Memory B cell (primary cell): ENCODE measurements around the gene OGFR.

ENCODE experiments used
- ATAC-seq: fragments of 150-1000 bp; cut with Tn5 transposase; 2 replicates; pipeline ENCODE4 v1.10.0; 2021; ENCODE audit warnings: low read depth, mild to moderate bottlenecking, moderate library complexity
- DNase-seq, 2 donors: peaks; one replicate each; pipeline ENCODE4 v3.0.0; 2022; ENCODE audit warnings: low spot score in 2 of 2
- H3K27ac Mint-ChIP-seq: one replicate; pipeline ENCODE4 v1.8.0; 2022; ENCODE audit warnings: mild to moderate bottlenecking, moderate library complexity, mixed read lengths
- H3K27me3 Mint-ChIP-seq: one replicate; pipeline ENCODE4 v1.8.0; 2022; ENCODE audit warnings: mixed read lengths
- H3K36me3 Mint-ChIP-seq: one replicate; pipeline ENCODE4 v1.8.0; 2022; ENCODE audit warnings: mild to moderate bottlenecking, mixed read lengths
- H3K4me1 Mint-ChIP-seq: one replicate; pipeline ENCODE4 v1.8.0; 2022; ENCODE audit warnings: mixed read lengths
- H3K4me3 Mint-ChIP-seq: one replicate; pipeline ENCODE4 v1.8.0; 2022; ENCODE audit warnings: mild to moderate bottlenecking, moderate library complexity, mixed read lengths
- H3K9me3 Mint-ChIP-seq: one replicate; pipeline ENCODE4 v1.8.0; 2022; ENCODE audit warnings: mixed read lengths

Gene OGFR

DNA sequence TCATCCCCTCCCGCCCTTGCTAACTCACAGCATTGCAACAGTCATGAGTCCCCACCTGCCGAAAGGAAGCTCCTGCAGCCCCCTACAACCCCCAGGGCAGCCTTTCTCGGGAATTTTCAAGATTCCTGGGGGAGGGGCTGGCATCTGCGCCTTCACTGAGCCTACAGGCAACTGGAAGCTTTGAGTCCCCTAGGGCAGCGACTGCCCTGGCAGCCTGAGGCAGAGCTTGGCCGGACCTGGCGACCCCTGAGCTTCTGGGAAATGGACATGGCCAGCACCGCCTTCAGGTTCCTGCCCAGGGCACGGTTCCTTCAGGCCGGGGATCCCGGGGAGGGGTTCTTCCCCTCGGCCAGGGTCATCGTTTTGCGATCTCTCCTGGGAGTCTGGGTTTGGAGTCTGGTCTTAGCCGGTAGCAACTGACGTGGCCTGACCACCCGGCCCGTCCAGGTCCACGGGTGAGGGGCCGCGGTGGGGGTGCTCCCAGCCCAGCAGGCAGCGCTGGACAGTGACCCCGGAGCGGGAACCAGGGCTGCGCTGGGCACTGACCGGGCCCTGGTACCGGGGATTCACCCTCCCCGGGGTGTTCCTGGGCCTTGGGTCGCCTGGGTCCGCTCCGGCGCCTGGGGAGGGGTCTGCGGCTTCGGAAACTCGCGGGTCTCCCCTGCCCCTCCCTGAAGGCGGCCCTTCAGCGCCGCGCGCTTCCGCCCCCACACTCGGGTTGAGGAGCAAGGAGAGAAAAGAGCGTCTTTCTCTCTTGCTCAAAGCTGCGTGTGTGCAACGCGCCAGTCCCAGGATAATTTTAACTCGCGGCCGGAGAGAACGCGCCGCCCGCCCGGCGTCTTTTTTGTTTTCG lies 11.6 kb downstream of the OGFR start:
- Mint-ChIP-seq H3K9me3 (no peaks in the 10 kb centered on the region), H3K4me1 (peaks cover 5% of the 10 kb centered on the region), H3K27me3 (peaks cover 10% of the 10 kb centered on the region), H3K4me3 (peak overlapping the region; percentile 39), H3K36me3 (peaks cover 8% of the 10 kb centered on the region), H3K27ac (no peak overlapping the region)
- ATAC-seq (peak; percentile 23), DNase-seq (no peak)

DNA sequence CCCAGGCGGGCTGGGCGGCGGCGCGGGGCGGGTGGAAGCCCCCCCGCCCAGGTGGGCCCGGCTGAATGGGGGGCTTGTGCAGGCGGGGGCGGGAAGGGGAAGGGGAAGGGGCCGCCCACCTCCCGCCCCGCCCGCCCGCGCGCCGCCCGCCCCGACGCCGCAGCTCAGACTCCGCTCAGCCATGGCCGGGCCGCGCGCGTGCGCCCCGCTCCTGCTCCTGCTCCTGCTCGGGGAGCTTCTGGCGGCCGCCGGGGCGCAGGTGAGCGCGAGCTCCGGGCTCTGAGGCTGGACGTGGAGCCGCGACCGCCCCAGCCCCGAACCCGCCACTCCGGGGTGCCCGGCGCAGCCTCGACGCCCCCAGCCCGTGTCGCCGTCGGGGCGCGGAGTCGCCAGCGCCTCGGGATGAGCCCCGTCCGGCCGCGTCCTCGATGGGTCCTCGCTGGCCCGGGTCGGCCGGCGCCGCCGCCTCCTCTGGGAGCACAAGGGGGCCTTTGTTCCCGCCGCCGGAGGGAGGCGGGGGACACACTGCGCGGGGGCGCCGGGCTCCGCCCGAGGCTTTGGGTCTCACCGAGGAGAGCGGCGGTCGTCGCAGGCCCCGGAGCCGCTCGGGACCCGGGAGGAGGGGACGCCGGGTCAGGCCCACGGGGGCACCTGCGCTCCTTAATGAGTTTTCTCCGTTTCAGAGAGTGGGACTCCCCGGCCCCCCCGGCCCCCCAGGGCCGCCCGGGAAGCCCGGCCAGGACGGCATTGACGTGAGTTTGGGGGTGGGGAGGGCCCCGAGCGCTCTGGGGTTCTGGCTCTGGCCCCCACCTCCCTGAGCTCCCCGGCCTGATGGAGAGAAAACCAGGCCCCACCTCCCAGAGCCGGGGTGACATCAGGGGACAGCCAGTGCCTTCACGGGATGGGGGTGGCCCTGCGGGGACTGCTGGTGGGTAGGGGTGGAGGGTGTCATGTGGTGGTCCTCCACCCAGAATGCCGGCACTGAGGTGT lies 12.5 kb downstream of the OGFR start, which contains the start of gene COL9A3:
Gene COL9A3 (plus strand): TSS at position 167 of the 990 bp plus-strand sequence. CDS start 15 bp downstream, at position 182.
- H3K27me3 Mint-ChIP-seq = peaks cover 10% of the 10 kb centered on the region
- no peak within 1 kb of the TSS for H3K27ac Mint-ChIP-seq
- peak; percentile 38 for ATAC-seq
- H3K36me3 Mint-ChIP-seq = peaks cover 4% of the 10 kb centered on the region
- DNase-seq = no peak
- H3K4me3 Mint-ChIP-seq = peak within 1 kb of the TSS; percentile 39
- no peaks in the 10 kb centered on the region for H3K9me3 Mint-ChIP-seq
- H3K4me1 Mint-ChIP-seq = peaks cover 5% of the 10 kb centered on the region

DNA sequence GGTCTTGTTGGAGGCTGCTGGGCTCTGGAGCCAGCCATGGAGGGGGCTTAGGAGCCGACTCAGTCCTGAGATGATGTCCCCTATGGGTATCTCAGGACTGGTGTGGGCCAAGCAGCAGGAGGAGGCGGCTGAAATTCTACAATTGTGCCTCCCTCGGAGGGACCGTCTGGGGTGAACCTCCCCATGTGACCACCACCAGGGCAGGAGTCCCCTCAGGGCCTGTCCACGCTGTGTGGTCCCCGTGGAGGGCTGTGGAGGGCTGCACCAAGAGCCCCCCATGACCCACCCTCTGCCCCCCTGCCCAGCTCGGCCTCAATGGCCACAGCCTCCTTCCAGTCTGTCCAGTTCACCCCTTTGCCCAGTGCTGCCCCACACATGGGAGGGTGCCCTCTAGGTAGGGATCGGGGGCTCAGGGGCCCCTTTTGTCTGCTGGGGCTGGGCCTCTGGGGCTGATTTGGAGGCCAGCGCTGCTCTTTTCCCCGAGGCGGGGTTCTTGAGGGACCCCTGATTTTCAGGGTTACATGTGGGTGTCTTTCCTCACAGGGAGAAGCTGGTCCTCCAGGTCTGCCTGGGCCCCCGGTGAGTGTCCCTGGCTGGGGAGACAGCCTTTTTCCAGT lies 13.4 kb downstream of the OGFR start:
- H3K27me3 Mint-ChIP-seq = peaks cover 10% of the 10 kb centered on the region
- no peaks in the 10 kb centered on the region for H3K9me3 Mint-ChIP-seq
- H3K4me3 Mint-ChIP-seq = peak overlapping the region; percentile 8
- DNase-seq (no peak), ATAC-seq (no peak)
- no peak overlapping the region for H3K27ac Mint-ChIP-seq
- H3K4me1 Mint-ChIP-seq = peaks cover 5% of the 10 kb centered on the region
- no peaks in the 10 kb centered on the region for H3K36me3 Mint-ChIP-seq

DNA sequence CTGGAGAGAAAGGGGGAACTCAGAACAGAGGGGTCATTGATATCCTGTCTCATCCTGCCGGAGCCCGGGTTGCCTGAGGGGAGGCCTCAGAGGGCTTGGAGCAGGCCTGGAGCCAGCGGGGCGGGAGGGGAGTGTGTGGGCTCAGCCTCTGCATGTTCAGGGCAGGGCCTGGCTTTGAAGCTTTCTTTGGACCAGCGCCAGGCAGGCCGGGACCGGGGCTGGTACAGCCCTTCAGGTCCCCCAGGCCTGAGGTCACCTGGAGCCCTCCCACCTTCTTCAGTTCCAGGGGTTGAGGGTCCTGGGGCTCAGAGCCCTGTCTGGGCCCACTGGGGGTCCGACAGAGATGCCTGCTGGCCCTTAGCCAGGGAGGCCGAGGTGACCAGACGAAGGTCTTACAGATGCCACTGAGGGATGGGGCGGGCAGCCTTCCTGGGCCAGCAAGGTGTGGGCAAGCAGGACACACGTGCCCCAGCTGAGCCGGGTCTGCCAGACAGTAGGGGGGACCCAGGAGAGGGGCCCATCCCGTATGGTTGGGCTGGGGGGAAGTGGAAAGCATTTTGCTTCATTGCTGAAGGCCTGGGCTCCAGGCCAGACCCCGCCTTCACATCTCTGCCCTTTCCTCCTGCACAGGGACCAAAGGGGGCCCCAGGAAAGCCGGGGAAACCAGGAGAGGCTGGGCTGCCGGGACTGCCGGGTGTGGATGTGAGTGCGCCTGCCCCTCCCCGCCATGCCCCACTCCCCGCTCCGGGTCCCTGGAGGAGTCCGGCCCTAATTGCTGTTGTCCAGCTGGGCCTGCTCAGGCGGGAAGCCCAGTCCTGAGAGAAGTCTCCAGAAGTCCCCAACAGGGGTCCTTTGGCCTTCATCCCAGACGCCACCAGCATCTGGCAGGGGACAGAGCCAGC lies 14.2 kb downstream of the OGFR start:
- no peak overlapping the region for H3K27ac Mint-ChIP-seq
- peaks cover 5% of the 10 kb centered on the region for H3K4me1 Mint-ChIP-seq
- peaks cover 10% of the 10 kb centered on the region for H3K27me3 Mint-ChIP-seq
- no peaks in the 10 kb centered on the region for H3K9me3 Mint-ChIP-seq
- no peak for DNase-seq
- no peak for ATAC-seq
- no peaks in the 10 kb centered on the region for H3K36me3 Mint-ChIP-seq
- no peak overlapping the region for H3K4me3 Mint-ChIP-seq

DNA sequence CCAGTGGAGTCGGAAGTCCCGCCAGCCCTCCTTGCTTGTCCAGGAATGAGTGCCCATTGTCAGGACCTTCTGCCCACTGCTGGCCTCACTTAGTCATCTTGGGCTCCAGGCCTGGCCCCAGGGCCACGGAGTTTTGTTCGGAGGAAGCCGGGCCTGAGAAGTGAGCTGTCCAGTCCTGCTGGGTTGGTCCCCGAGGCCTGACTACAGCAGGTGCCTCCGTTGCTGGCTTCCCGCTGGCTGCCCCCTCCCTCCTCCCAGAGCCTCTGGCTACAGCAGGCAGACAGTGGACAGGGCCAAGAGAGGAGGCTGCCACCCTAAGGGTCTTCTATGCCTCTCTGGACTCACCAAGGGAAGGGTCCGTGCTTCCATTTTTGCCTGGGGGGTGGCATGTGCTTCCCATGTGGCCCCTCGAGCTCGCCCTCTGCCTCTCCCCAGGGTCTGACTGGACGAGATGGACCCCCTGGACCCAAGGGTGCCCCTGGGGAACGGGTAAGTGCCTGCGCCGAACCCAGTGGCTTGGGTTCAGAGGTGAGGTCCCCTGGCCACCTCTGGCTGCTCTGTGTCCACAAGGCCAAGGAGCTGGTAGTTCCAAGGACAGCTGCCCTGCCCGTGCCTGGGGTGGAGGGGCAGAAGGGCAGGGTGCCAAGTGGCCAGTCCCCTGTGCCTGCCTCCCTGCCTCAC lies 15.0 kb downstream of the OGFR start:
- no peak overlapping the region for H3K4me3 Mint-ChIP-seq
- no peak for ATAC-seq
- peaks cover 8% of the 10 kb centered on the region for H3K27me3 Mint-ChIP-seq
- DNase-seq = no peak
- H3K4me1 Mint-ChIP-seq = peaks cover 2% of the 10 kb centered on the region
- H3K27ac Mint-ChIP-seq = no peak overlapping the region
- no peaks in the 10 kb centered on the region for H3K36me3 Mint-ChIP-seq
- H3K9me3 Mint-ChIP-seq = no peaks in the 10 kb centered on the region

DNA sequence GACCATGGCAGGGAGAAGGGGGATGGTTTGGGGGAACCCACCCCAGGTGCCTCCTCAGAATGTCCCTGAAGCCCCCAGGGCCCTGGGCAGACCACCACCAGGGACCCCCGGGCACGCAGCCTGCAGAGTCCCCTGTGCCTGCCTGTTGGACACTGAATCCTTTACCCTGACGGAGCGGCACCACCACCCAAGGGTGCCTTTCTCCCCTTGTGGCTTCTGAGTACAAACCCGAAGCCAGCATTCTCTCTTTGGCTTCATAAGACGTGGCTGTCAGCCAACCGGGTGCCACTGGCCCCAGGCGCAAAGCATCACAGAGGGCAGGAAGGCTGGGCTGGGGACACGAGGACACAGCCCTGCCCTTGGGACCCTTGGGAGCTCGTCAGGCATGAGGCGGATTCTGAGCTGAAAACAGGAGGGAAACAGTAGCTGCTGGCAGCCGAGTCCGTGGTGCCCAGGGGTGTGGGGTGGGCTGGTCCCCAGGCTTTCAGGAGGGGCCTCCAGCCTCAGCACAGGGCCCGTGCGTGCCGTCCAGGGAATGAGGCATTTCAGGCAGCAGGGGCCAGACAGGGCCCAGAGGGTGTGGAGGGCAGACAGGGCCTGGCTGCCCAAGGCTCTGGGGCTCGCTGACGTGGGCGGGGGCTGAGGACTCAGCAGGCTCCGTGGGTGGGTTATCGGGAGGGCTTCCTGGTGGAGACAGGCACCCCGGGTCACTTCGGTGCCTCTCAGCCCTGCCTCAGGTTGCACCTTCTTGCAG lies 15.8 kb downstream of the OGFR start:
- Mint-ChIP-seq H3K4me1 (peaks cover 2% of the 10 kb centered on the region), H3K36me3 (no peaks in the 10 kb centered on the region), H3K27me3 (peaks cover 5% of the 10 kb centered on the region), H3K9me3 (no peaks in the 10 kb centered on the region), H3K4me3 (no peak overlapping the region), H3K27ac (no peak overlapping the region)
- DNase-seq (no peak), ATAC-seq (no peak)

DNA sequence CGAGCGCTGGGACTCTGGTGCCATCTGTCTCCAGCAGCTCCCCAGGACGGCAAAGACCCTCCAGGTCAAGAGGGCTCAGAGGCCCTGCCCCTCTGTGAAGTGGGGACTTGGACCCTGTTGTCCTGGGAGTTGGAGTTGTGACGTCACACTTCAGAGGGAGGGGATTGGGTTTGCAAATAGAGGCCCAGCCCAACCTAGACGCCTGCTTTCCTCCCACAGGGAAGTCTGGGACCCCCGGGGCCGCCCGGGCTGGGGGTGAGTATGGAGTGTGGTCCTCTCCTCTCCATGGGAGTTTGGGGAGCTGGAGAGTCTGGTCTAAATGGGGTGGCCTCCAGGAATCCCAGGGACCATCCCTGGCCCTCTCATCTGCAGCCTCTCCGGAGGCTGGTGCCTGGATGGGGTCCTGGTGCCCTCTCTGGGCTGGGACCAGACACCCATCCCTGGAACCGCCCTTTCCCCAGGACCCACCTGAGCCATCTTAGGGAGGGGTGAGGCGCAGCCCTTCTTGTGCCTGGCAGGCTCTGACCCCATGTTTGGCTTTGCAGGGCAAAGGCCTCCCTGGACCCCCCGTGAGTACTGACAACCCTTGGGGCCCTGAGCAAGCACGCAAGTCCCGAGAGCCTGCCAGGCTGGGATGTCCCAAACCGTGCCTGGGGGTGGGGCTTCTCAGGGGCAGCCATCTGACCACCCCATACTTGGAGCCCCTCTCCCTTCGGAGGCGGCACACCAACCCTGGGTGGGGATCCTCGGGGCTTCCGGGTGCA lies 16.5 kb downstream of the OGFR start:
- ATAC-seq (no peak), DNase-seq (no peak)
- no peaks in the 10 kb centered on the region for H3K36me3 Mint-ChIP-seq
- peaks cover 2% of the 10 kb centered on the region for H3K4me1 Mint-ChIP-seq
- H3K27ac Mint-ChIP-seq = no peak overlapping the region
- no peaks in the 10 kb centered on the region for H3K9me3 Mint-ChIP-seq
- peaks cover 2% of the 10 kb centered on the region for H3K27me3 Mint-ChIP-seq
- H3K4me3 Mint-ChIP-seq = no peak overlapping the region

DNA sequence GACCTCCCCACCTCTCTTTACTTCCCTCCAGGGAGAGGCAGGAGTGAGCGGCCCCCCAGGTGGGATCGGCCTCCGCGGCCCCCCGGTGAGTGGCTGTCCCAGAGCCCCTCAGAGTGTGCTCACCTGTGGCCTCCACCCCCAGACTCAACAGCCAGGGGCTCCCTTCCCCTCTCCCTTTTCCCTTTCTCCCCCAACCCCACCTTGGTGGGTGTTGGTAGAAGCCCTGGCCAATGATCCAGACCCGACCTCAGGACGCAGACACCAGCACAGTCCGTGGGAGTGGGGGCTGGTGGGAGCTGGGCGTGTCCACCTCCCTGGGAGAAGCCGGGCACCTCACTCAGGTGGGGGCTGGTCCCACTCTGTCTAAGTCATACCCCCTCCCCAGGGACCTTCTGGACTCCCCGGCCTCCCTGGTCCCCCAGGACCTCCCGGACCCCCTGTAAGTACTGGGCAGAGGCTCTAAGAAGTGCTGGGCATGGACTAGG lies 17.1 kb downstream of the OGFR start:
- ATAC-seq = no peak
- H3K27ac Mint-ChIP-seq = no peak overlapping the region
- no peaks in the 10 kb centered on the region for H3K36me3 Mint-ChIP-seq
- peaks cover 2% of the 10 kb centered on the region for H3K27me3 Mint-ChIP-seq
- no peak for DNase-seq
- H3K9me3 Mint-ChIP-seq = no peaks in the 10 kb centered on the region
- peaks cover 2% of the 10 kb centered on the region for H3K4me1 Mint-ChIP-seq
- no peak overlapping the region for H3K4me3 Mint-ChIP-seq

DNA sequence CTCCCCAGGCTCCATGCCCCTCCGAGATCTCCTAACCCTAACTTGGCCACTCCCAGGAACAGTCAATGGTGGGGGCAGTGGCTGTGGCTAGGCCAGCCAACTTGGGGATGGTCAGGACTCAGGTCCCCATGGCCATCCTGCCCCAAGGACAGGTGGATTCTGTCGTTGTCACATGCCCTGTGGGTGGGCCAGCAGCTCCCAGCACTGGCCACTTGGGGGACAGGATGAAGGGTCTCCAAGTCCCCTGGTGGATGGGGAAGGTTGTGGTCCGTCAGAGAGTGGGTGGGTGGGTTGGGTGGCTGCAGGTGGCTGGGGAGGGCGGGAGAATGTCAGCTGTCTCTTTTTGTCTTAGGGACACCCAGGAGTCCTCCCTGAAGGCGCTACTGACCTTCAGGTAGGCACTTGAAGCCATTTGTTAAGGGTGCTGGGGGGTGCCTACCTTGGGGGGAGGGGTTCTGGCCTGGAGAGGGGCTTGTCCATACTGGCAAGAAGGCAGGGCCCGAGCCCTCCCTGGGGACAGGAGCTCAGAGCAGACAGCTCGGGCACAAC lies 17.7 kb downstream of the OGFR start:
- ATAC-seq (no peak), DNase-seq (no peak)
- H3K9me3 Mint-ChIP-seq = no peaks in the 10 kb centered on the region
- H3K27ac Mint-ChIP-seq = no peak overlapping the region
- H3K4me3 Mint-ChIP-seq = no peak overlapping the region
- H3K27me3 Mint-ChIP-seq = peaks cover 2% of the 10 kb centered on the region
- H3K36me3 Mint-ChIP-seq = no peaks in the 10 kb centered on the region
- H3K4me1 Mint-ChIP-seq = peaks cover 2% of the 10 kb centered on the region

DNA sequence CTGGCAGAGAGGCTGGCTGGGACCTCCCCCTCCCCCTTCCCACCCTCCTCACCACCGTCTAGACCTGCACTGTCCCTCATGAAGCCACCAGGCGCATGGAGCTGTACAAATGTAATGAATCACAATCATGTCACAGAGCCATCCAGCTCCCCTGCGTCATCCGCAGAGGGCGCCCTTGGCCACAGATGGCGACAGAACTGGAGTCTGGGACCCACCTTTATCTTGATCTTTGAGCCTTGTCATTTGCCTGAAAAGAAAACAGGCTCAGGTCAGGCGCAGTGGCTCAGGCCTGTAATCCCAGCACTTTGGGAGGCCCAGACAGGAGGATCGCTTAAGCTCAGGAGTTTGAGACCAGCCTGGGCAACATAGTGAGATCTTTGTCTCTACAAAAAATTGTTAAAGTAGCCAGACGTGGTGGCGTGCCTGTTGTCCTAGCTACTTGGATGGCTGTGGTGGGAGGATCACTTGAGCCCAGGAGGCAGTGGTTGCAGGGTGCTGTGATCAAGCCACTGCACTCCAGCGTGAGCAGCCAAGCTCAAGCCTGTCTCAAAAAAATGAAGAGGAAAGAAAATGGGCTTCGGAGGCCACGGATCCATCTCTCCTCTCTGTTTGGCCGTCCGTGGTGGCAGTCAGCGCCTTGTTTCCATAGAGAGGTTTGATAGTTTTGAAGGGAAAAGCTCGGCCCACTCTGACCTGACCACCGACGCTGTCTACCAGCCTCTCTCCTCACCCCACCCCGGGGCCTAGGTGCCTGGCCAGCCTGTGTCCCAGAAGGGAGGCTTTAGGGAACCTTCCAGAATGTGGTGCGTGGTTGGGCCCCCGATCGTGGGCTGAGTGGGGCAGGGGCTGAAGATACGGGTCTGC lies 18.4 kb downstream of the OGFR start:
- H3K4me3 Mint-ChIP-seq = peak overlapping the region; percentile 46
- peaks cover 2% of the 10 kb centered on the region for H3K27me3 Mint-ChIP-seq
- peaks cover 2% of the 10 kb centered on the region for H3K4me1 Mint-ChIP-seq
- H3K27ac Mint-ChIP-seq = no peak overlapping the region
- peak; percentile 49 for ATAC-seq
- no peaks in the 10 kb centered on the region for H3K36me3 Mint-ChIP-seq
- H3K9me3 Mint-ChIP-seq = no peaks in the 10 kb centered on the region
- peak in 1 of 2 donors; percentile 49 for DNase-seq
